ENCODE measurements around the gene DDX23.

The DDX23 gene

DNA sequence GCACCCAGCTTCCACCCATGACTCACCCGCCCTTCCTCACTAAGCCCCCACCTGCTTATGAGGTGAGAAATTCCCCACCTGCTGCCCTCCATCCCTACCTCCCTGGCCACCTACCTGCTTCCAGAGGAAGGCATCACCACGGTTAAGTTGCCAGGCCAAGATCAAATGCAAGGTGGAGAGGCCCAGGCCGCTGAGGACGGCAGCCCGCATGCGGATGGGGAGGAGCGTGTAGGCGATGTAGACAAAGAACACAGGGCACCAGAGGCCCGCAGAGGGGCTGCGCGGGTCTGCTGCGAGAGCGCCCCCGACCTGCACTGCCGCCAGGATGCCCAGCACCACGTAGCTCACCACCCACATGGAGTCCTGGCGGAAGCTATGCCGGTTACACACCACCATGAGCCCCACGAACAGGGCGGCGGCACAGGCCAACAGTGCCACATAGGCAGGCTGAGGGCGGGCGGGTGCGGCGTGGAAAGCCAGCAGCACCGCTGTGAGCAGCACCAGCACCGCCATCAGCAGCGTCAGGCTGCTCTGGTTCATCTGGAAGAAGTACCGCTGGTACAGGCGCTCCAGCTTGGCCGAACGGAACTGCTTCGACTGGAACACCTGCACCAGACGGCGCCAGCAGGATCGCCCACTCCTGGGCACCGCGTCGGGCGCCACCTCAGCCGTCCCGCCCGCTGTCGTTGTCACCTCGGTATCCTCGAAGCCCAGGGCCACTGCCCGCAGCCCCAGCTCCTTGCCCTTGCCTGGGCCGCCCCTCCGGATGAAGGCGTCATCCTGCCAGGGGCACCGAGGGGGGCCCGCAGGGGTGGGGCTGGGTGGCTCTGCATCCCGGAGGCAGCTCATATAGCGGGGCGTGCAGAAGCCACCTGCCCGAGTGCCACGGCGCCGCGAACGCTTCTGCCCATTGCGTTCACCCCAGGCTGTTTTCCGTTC is 69.2 kb downstream of the DDX23 start:
- no peak for DNase-seq (ENCODE audit: low read depth, low spot score)

DNA sequence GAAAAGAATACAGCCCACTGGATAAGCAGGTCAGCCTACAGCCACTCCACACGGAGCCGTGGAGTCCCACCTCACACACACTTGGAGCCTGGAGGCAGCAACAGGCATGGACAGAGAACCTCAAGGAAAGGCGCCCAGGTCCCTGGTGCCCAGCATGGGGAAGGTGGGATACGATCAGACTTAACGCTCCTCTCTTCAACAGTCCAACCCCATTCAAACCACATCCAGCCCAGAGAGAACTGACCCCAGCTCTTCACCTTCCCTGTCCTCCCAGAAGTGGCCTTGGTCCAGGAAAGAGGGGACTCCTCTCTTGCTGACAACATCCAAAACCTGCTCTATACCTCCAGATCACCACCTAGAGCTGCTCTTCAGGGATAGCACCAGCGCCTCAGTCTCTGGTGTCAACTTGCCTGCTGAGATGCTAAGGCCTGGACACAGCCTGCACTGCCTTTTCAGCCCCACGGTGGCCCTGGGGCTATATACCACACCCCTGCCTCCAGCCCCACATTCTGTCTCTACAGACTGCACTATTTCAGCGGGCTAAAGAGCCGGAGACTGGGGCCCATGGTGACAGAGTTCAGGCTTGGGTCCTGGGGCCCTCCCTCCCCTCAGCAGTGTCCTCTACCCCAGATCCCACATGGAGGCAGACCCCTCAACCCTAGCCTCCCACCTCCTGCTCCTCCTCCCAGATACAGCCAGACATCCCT is 70.1 kb downstream of the DDX23 start:
- DNase-seq (ENCODE audit: low read depth, low spot score): no peak
- no peak overlapping the region for H3K4me3 ChIP-seq (ENCODE audit: low read length)

More for the DNA sequence above, 69.2 kb downstream of the DDX23 start:
- H3K4me3 ChIP-seq (ENCODE audit: low read length): no peak overlapping the region

DNA sequence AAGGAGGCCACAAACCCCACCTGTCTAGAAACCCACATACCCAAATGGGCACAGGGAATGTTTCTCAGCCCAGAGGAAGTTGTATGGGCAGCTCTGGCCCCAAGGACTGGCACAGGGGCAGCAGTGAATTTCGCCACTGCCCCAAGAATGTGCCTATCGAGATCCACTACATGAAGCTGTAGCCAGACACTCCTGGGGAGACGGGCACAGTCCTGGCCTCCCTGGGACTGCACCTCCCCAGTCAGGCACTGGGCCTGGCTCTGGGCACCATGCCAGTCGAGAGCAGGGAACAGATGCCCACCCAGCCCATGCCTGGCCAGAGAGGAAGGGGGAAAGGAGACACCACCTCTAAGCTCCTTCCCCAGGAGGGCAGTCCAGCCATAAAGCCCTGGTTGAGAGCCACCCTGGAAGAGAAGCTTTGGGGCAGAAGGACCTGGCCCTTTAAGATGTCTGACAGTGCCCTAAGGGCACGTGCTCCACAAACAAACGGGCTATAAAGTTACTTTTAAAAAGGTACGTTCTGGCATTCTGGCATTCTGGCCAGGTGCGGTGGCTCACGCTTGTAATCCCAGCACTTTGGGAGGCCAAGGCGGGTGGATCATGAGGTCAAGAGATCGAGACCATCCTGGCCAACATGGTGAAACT is 71.5 kb downstream of the DDX23 start:
- H3K4me3 ChIP-seq (ENCODE audit: low read length): no peak overlapping the region
- DNase-seq (ENCODE audit: low read depth, low spot score): no peak

GRCh38 chr12:48779869-48780268 is 72.1 kb downstream of the DDX23 start:
- no peak overlapping the region for H3K4me3 ChIP-seq (ENCODE audit: low read length)
- no peak for DNase-seq (ENCODE audit: low read depth, low spot score)

Data from Jurkat, Clone E6-1 (cell line).